Chondrocyte (in vitro differentiated cells): Measurements from ENCODE around the gene PAX3. TPM values are rescaled to one million over a fixed set of nuclear protein-coding genes. Genes with fewer than 3 reads are reported as not detected.

Source experiments
- DNase-seq: peaks from one replicate; pipeline ENCODE4 v3.0.0; 2021; ENCODE audit warnings: mixed read lengths, low spot score
- H3K27ac Mint-ChIP-seq: one replicate; pipeline ENCODE4 v1.8.0; 2021; ENCODE audit warnings: mild to moderate bottlenecking, moderate library complexity, mixed read lengths; ENCODE audit not compliant: unreplicated experiment
- H3K27me3 Mint-ChIP-seq: 2 replicates; pipeline ENCODE4 v1.8.0; 2021; ENCODE audit warnings: low read depth, mixed read lengths
- H3K36me3 Mint-ChIP-seq: 2 replicates; pipeline ENCODE4 v1.8.0; 2021; ENCODE audit warnings: low read depth, mixed read lengths
- H3K4me1 Mint-ChIP-seq: 2 replicates; pipeline ENCODE4 v1.8.0; 2021; ENCODE audit warnings: low read depth, mild to moderate bottlenecking, mixed read lengths
- H3K4me3 Mint-ChIP-seq: one replicate; pipeline ENCODE4 v1.8.0; 2021; ENCODE audit warnings: mild to moderate bottlenecking, moderate library complexity, mixed read lengths; ENCODE audit not compliant: unreplicated experiment
- H3K9me3 Mint-ChIP-seq: 2 replicates; pipeline ENCODE4 v1.8.0; 2021; ENCODE audit warnings: low read depth, mixed read lengths
- CTCF ChIP-seq: fragments of 200-600 bp; sonication (generic); IDR thresholded peaks from 2 replicates; pipeline ENCODE4 v1.5.0; 2021; ENCODE audit warnings: antibody characterized with exemption, mild to moderate bottlenecking, moderate library complexity
- total RNA-seq: library from RNA; stranded (reverse); gene quantifications from 3 replicates; pipeline ENCODE4 v1.2.1, GENCODE V29; 2021

PAX3 gene
- total RNA-seq, 1 donor from 2014 or later = 4.7 TPM

- peaks cover 14% of the 10 kb centered on the region for H3K4me1 Mint-ChIP-seq
These were observed 10.8 kb downstream of the PAX3 start for GRCh38 chr2:222287862-222288479.

DNA sequence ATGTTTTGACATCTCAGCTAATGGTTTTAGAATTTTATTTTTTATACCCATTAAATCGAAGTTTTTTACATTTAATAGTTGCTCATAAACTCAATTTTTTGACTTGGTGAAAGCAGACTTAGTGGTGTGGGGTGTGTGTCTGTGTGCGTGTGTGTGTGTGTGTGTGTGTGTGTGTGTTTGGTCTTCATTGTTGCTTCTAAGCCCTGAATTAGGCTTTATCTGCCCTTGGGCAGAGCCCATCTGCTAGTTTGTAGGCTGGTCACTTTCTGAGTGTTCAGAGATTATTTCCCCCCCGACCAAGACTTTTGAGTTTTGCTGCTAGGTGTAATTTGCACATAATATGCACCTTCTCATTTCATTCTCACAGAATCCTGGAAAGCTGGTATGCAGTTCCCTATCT is 14.3 kb downstream of the PAX3 start:
- Mint-ChIP-seq H3K27ac (no peak overlapping the region), H3K4me1 (no peaks in the 10 kb centered on the region), H3K9me3 (no peaks in the 10 kb centered on the region), H3K27me3 (peaks cover 47% of the 10 kb centered on the region), H3K36me3 (peaks cover 1% of the 10 kb centered on the region), H3K4me3 (no peak overlapping the region)
- no peak for DNase-seq
- TF ChIP-seq CTCF = no peak

More at GRCh38 chr2:222287862-222288479, 10.8 kb downstream of the PAX3 start:
- Mint-ChIP-seq H3K4me3 (no peak overlapping the region), H3K36me3 (peaks cover 1% of the 10 kb centered on the region), H3K27me3 (peaks cover 71% of the 10 kb centered on the region), H3K9me3 (no peaks in the 10 kb centered on the region), H3K27ac (no peak overlapping the region)
- DNase-seq = no peak
- no peak for TF ChIP-seq CTCF

DNA sequence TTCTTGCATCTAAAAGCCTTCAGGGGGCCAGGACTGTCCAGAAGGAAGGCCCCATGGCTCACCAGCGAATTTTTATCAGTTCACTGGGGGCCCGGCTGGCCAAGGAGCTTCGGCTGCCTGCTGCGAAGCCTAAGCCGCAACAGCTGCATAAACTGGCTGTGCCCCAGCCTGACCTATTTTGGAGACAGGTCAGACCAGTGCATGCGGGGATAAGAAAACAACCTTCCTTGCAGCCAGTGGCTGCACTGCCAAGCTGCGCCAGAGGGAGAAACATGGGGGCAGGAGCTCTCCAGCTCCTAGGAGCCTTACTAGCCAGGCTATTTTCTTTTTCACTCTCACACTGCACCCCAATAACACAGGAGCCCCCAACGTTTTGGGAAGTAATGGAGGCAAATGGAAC is 15.2 kb downstream of the PAX3 start:
- Mint-ChIP-seq H3K9me3 (no peaks in the 10 kb centered on the region), H3K4me3 (no peak overlapping the region), H3K36me3 (peaks cover 1% of the 10 kb centered on the region), H3K27ac (no peak overlapping the region), H3K4me1 (no peaks in the 10 kb centered on the region), H3K27me3 (peaks cover 38% of the 10 kb centered on the region)
- DNase-seq = no peak
- no peak for TF ChIP-seq CTCF

- DNase-seq = no peak
- no peaks in the 10 kb centered on the region for H3K9me3 Mint-ChIP-seq
- H3K36me3 Mint-ChIP-seq = peaks cover 1% of the 10 kb centered on the region
- no peak overlapping the region for H3K27ac Mint-ChIP-seq
- H3K4me1 Mint-ChIP-seq = no peaks in the 10 kb centered on the region
- no peak overlapping the region for H3K4me3 Mint-ChIP-seq
- peaks cover 28% of the 10 kb centered on the region for H3K27me3 Mint-ChIP-seq
- no peak for TF ChIP-seq CTCF
These were observed 17.3 kb downstream of the PAX3 start for GRCh38 chr2:222281506-222281905.

- Mint-ChIP-seq H3K4me3 (no peak overlapping the region), H3K27me3 (peaks cover 29% of the 10 kb centered on the region), H3K27ac (no peak overlapping the region), H3K9me3 (no peaks in the 10 kb centered on the region), H3K4me1 (no peaks in the 10 kb centered on the region), H3K36me3 (peaks cover 1% of the 10 kb centered on the region)
- TF ChIP-seq CTCF = no peak
- no peak for DNase-seq
These were observed 18.0 kb downstream of the PAX3 start for GRCh38 chr2:222280795-222281194.
